Measurements from ENCODE around the gene ITGA2B. TPM values are rescaled to one million over a fixed set of nuclear protein-coding genes. Genes with fewer than 3 reads are reported as not detected.
A peak's percentile ranks its signal among the peaks of the same experiment; 100 is the strongest.

The ITGA2B gene
- total and polyA plus RNA-seq, 2 of the 13 experiments (the other 11 are each of a cell fraction or from before 2014, with no cell fraction given) = 0.38 to 1.1 TPM

GRCh38 chr17:44374306-44375195, 14.9 kb downstream of the ITGA2B start (continued):
- TF ChIP-seq ZNF33B (CRISPR knock-in tag; IDR thresholded peaks at IDR 0.05) (peak; percentile 28; the same call in 1 of the 2 replicates), NR2C2 (CRISPR knock-in tag; IDR thresholded peaks at IDR 0.05; ENCODE audit: borderline replicate concordance) (0 out of 2 replicates have a peak, but pooled peaks have one; percentile 19), ZSCAN12 (CRISPR knock-in tag; IDR thresholded peaks at IDR 0.05) (no peak), CREM (IDR thresholded peaks at IDR 0.05) (0 out of 2 replicates have a peak, but pooled peaks have one; percentile 35), CREM (CRISPR knock-in tag; IDR thresholded peaks at IDR 0.05) (no peak), ZNF775 (CRISPR knock-in tag; IDR thresholded peaks at IDR 0.05; ENCODE audit: borderline replicate concordance) (no peak), ATF7-NPFF (CRISPR knock-in tag; IDR thresholded peaks at IDR 0.05; ENCODE audit: low read depth) (no peak), ZNF788 (CRISPR knock-in tag; IDR thresholded peaks at IDR 0.05; ENCODE audit: borderline replicate concordance) (peak; percentile 51), ZNF292 (CRISPR knock-in tag; IDR thresholded peaks at IDR 0.05; ENCODE audit: borderline replicate concordance, low read depth) (peak; percentile 43; the same call in 1 of the 2 replicates), MTF2 (CRISPR knock-in tag; IDR thresholded peaks at IDR 0.05; ENCODE audit: borderline replicate concordance) (no peak), MYNN (CRISPR knock-in tag; IDR thresholded peaks at IDR 0.05; ENCODE audit: low read depth) (no peak), RNF2 (conservative IDR thresholded peaks at IDR 0.05; ENCODE audit: low read depth) (0 out of 2 replicates have a peak, but pooled peaks have one; percentile 33), ZNF747 (CRISPR knock-in tag; IDR thresholded peaks at IDR 0.05; ENCODE audit: borderline replicate concordance) (peak; percentile 79), KMT2B (CRISPR knock-in tag; IDR thresholded peaks at IDR 0.05) (no peak), ZNF564 (CRISPR knock-in tag; IDR thresholded peaks at IDR 0.05) (0 out of 2 replicates have a peak, but pooled peaks have one; percentile 39), EED (CRISPR knock-in tag; IDR thresholded peaks at IDR 0.05) (peak; percentile 43; the same call in 1 of the 2 replicates), HIVEP1 (CRISPR knock-in tag; IDR thresholded peaks at IDR 0.05) (peak; percentile 98)
- TF ChIP-seq, protein P1, sequence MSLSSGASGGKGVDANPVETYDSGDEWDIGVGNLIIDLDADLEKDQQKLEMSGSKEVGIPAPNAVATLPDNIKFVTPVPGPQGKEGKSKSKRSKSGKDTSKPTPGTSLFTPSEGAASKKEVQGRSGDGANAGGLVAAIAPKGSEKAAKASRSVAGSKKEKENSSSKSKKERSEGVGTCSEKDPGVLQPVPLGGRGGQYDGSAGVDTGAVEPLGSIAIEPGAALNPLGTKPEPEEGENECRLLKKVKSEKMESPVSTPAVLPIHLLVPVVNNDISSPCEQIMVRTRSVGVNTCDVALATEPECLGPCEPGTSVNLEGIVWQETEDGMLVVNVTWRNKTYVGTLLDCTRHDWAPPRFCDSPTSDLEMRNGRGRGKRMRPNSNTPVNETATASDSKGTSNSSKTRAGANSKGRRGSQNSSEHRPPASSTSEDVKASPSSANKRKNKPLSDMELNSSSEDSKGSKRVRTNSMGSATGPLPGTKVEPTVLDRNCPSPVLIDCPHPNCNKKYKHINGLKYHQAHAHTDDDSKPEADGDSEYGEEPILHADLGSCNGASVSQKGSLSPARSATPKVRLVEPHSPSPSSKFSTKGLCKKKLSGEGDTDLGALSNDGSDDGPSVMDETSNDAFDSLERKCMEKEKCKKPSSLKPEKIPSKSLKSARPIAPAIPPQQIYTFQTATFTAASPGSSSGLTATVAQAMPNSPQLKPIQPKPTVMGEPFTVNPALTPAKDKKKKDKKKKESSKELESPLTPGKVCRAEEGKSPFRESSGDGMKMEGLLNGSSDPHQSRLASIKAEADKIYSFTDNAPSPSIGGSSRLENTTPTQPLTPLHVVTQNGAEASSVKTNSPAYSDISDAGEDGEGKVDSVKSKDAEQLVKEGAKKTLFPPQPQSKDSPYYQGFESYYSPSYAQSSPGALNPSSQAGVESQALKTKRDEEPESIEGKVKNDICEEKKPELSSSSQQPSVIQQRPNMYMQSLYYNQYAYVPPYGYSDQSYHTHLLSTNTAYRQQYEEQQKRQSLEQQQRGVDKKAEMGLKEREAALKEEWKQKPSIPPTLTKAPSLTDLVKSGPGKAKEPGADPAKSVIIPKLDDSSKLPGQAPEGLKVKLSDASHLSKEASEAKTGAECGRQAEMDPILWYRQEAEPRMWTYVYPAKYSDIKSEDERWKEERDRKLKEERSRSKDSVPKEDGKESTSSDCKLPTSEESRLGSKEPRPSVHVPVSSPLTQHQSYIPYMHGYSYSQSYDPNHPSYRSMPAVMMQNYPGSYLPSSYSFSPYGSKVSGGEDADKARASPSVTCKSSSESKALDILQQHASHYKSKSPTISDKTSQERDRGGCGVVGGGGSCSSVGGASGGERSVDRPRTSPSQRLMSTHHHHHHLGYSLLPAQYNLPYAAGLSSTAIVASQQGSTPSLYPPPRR (CRISPR knock-in tag; IDR thresholded peaks at IDR 0.05; ENCODE audit: borderline replicate concordance) = no peak
- TF ChIP-seq, protein P2, sequence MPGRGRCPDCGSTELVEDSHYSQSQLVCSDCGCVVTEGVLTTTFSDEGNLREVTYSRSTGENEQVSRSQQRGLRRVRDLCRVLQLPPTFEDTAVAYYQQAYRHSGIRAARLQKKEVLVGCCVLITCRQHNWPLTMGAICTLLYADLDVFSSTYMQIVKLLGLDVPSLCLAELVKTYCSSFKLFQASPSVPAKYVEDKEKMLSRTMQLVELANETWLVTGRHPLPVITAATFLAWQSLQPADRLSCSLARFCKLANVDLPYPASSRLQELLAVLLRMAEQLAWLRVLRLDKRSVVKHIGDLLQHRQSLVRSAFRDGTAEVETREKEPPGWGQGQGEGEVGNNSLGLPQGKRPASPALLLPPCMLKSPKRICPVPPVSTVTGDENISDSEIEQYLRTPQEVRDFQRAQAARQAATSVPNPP (CRISPR knock-in tag; IDR thresholded peaks at IDR 0.05) = 0 out of 2 replicates have a peak, but pooled peaks have one; percentile 33
- TF ChIP-seq, protein P3, sequence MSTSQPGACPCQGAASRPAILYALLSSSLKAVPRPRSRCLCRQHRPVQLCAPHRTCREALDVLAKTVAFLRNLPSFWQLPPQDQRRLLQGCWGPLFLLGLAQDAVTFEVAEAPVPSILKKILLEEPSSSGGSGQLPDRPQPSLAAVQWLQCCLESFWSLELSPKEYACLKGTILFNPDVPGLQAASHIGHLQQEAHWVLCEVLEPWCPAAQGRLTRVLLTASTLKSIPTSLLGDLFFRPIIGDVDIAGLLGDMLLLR (CRISPR knock-in tag; IDR thresholded peaks at IDR 0.05) = no peak
- TF ChIP-seq, protein P4, sequence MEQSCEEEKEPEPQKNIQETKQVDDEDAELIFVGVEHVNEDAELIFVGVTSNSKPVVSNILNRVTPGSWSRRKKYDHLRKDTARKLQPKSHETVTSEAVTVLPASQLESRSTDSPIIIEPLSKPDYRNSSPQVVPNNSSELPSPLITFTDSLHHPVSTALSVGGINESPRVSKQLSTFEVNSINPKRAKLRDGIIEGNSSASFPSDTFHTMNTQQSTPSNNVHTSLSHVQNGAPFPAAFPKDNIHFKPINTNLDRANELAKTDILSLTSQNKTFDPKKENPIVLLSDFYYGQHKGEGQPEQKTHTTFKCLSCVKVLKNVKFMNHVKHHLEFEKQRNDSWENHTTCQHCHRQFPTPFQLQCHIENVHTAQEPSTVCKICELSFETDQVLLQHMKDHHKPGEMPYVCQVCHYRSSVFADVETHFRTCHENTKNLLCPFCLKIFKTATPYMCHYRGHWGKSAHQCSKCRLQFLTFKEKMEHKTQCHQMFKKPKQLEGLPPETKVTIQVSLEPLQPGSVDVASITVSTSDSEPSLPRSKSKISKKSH (CRISPR knock-in tag; IDR thresholded peaks at IDR 0.05; ENCODE audit: borderline replicate concordance) = no peak; the same call in 1 of the 2 replicates
